ENCODE results near the gene MYOT.

DNA sequence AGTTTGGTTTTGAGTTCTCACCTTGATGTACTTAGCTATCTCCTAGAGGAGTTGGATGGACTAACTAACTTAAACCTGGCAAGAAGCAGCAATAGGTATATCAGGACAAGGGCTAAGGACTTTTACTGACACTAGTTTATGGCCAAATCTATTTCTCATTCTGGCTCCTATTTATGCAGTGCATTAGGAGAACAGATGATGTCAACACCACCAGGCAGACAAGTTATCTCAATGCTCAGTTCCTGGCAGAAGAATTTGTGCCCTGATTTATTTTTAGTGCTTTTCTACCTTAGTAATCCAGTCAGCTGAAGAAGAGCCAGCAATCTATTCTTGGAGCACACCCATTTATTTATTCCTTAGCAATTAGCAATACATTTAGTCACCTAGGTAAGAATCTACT lies 30.7 kb upstream of the MYOT start:
- no peak for TF ChIP-seq CTCF (IDR thresholded peaks at IDR 0.05; ENCODE audit: insufficient read depth, low read length)
- no peak for TF ChIP-seq POLR2AphosphoS5 (IDR thresholded peaks at IDR 0.05; ENCODE audit: low read depth)
- no peak for TF ChIP-seq GABPA (IDR thresholded peaks at IDR 0.05; ENCODE audit: low read depth)
- TF ChIP-seq, protein P1, sequence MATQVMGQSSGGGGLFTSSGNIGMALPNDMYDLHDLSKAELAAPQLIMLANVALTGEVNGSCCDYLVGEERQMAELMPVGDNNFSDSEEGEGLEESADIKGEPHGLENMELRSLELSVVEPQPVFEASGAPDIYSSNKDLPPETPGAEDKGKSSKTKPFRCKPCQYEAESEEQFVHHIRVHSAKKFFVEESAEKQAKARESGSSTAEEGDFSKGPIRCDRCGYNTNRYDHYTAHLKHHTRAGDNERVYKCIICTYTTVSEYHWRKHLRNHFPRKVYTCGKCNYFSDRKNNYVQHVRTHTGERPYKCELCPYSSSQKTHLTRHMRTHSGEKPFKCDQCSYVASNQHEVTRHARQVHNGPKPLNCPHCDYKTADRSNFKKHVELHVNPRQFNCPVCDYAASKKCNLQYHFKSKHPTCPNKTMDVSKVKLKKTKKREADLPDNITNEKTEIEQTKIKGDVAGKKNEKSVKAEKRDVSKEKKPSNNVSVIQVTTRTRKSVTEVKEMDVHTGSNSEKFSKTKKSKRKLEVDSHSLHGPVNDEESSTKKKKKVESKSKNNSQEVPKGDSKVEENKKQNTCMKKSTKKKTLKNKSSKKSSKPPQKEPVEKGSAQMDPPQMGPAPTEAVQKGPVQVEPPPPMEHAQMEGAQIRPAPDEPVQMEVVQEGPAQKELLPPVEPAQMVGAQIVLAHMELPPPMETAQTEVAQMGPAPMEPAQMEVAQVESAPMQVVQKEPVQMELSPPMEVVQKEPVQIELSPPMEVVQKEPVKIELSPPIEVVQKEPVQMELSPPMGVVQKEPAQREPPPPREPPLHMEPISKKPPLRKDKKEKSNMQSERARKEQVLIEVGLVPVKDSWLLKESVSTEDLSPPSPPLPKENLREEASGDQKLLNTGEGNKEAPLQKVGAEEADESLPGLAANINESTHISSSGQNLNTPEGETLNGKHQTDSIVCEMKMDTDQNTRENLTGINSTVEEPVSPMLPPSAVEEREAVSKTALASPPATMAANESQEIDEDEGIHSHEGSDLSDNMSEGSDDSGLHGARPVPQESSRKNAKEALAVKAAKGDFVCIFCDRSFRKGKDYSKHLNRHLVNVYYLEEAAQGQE (IDR thresholded peaks at IDR 0.05; ENCODE audit: insufficient replicate concordance, low read depth): no peak

Measured in HL-60 (cell line).